GM18868 (cell line): ENCODE data around the gene MCTP1.

Source experiments
- ATAC-seq: cut with Tn5 transposase; IDR thresholded peaks from one replicate; pipeline ENCODE4 v1.9.1; 2021; ENCODE audit warnings: mild to moderate bottlenecking, moderate library complexity; ENCODE audit not compliant: unreplicated experiment

MCTP1 gene

DNA sequence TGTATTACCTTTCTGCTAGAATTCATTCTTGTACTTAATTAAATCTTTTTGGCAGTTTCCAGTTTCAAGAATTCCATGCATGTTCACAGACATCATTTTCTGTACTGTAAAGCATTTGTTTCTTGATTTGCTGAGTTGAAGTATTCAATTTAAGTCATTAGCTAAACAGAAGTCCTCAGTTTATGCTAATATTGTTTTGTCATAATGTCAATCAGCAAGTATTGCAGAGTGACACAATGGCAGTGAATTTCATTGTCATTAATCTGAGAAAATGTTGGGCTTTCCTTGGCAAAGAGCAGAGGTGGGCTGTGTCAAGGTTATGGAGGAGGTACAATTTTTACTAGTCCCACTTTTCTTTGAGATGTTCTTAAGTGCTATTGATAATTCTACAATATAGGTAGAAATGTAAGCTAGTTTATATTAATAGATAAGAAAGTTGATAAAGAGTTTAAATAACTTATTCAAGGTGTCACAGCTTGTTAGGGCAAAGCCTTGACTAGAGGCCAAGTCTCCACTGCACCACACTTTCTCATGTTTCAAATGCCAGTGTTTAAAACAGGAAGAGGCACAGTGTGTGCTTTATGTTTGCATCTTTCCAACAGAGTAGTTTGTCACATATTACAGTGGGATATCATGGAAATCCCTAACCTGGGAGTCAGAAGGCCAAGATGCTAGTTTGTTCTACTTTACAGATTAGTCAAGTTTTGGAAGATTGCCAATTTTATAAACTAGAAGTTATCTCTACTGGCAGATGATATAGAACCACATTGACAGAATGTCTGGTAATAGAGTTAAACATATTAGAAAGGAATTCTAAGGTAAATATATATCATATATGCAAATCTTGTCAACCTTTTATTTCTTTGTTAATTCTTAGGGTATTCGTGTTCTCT lies 610.2 kb downstream of the MCTP1 start:
- no peak for ATAC-seq

DNA sequence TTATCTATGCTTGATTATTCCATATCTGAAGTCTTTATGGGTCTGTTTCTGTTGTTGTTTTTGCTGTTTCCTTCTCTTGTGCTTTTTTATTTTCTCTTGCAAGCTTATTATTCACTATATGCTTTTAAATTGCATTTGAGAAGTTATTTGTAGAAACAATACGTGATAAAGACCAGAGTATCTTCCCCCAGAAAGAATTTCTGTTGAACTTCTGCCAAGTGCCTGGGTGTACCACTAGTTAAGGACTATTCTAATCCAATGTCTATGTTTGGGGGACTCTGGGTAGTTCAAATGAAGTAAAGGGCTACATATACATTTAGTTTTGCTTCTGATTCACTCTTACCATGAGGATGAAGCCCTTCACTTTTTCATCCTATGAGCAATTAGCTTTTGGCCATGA lies 612.1 kb downstream of the MCTP1 start:
- no peak for ATAC-seq

DNA sequence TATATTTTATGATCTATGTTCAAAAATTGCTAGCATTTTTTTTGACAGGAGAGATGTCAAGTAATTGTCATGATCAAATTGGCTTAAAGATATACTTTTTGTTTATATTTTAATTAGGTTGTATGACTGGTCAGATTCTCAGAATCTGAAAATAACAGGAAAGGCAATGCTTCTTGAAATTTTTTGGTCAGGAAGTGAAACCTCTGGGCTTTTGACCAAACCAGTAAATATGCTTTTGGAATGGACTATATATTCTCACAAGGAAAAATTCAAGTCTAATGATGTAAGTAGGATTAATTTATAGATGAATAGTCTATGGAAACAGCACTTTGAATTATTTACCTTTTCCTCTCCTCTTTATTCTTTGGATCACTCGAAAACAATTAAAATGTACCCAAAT lies 614.2 kb downstream of the MCTP1 start:
- ATAC-seq, result no peak

DNA sequence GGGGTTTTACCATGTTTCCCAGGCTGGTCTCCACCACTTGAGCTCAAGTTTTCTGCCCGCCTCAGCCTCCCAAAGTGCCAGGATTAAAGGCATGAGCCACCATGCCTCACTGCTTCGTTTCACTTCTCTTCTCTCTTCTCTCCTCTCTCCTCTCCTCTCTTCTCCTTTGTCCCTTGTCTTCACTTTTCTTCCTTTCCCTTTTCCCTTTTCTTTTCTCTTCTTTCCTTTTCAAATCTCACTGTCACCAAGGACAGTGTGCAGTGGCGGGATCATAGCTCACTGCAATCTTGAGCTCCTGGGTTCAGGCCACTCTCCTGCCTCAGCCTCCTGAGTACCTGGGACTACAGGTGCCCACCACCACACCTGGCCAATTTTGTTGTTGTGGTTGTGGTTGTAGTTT lies 617.0 kb downstream of the MCTP1 start:
- ATAC-seq, result no peak

DNA sequence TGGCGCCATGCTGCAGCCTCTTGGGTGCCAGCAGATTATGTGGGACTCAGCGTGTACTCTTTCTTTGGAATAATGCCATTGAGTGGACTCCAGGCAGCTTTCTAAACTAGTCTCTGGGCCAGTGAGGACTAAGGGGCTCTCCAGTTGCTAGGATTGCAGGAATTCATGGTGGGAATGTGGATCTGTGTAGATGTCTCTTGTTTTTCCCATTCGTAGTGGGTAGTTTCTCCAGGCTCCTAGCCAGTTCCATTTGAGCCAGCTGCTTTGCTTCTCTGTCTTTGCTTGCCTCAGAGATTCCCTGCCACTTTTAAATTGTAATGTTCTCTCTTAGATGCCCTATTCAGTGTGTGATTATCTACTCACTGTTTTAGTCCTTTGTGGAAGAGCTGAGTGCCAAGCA lies 623.8 kb downstream of the MCTP1 start:
- no peak for ATAC-seq

DNA sequence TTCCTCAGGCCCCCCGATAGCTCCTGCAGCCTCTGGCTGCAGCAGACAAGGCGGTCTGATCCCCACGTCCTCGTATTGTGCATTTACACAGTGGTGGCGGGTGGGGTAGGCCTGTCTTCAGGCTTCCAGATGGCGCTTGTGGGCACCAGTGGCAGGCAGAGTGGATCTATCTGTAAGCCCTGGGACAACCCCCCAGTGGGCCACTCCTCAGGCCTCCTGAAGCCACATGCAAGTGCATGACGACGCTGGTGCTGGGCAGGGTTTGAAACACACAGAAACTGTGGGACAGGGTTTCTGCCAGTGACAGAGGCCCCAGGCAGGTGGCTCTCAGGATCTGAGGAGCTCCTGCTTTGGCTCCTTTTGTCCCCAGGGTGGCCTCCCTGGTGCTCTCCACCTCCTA lies 624.4 kb downstream of the MCTP1 start:
- ATAC-seq, result no peak

DNA sequence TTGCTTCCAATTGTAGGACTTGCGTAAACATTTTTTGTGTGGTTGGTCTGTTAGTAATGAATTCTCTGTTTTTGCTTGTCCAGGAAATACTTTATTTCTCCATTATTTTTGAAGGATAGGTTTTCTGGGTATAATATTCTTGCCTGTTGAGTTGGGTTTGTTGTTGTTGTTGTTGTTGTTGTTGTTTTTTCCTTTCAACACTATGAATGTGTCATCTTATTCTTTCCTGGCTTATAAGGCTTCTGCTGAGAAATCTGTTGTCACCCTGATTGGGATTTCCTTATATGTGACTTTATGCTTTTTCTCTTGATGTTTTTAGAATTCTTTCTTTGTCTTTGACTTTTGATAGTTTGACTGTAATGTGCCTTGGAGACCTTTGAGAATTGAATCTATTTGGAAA lies 626.6 kb downstream of the MCTP1 start:
- no peak for ATAC-seq
